H9 (cell line): ENCODE results near the gene MGAT4B. TPM values are rescaled to one million over a fixed set of nuclear protein-coding genes. Genes with fewer than 3 reads are reported as not detected.
A peak's percentile ranks its signal among the peaks of the same experiment; 100 is the strongest.

Experiments
- DNase-seq: peaks from one replicate; pipeline ENCODE4 v3.0.0-alpha.2; 2017
- H2AFZ ChIP-seq: one replicate; pipeline ENCODE4 v1.6.1; 2013; ENCODE audit warnings: mild to moderate bottlenecking, low read length, control low read depth, moderate library complexity
- H2AK5ac ChIP-seq: 2 replicates; pipeline ENCODE4 v1.6.1; 2013; ENCODE audit warnings: low read length, control low read depth, mixed read lengths; ENCODE audit not compliant: insufficient read length
- H2BK120ac ChIP-seq: one replicate; pipeline ENCODE4 v1.6.1; 2013; ENCODE audit warnings: low read depth, mild to moderate bottlenecking, low read length, control low read depth, inconsistent platforms; ENCODE audit not compliant: poor library complexity, severe bottlenecking
- H2BK12ac ChIP-seq: 2 replicates; pipeline ENCODE4 v1.6.1; 2013; ENCODE audit warnings: low read length, control low read depth, mixed read lengths, low read depth; ENCODE audit not compliant: insufficient read length
- H2BK15ac ChIP-seq: 2 replicates; pipeline ENCODE4 v1.6.1; 2013; ENCODE audit warnings: low read depth, low read length, control low read depth
- H2BK20ac ChIP-seq: one replicate; pipeline ENCODE4 v1.6.1; 2013; ENCODE audit warnings: low read depth, mild to moderate bottlenecking, low read length, control low read depth, inconsistent platforms; ENCODE audit not compliant: poor library complexity, severe bottlenecking
- H2BK5ac ChIP-seq: 2 replicates; pipeline ENCODE4 v1.6.1; 2013; ENCODE audit warnings: low read length, control low read depth, mixed read lengths; ENCODE audit not compliant: insufficient read length
- H3K14ac ChIP-seq: 2 replicates; pipeline ENCODE4 v1.6.1; 2013; ENCODE audit warnings: low read length, control low read depth; ENCODE audit not compliant: insufficient read depth
- H3K18ac ChIP-seq: 2 replicates; pipeline ENCODE4 v1.6.1; 2013; ENCODE audit warnings: low read depth, mild to moderate bottlenecking, mixed read lengths, low read length, control low read depth; ENCODE audit not compliant: insufficient read length
- H3K23ac ChIP-seq: 2 replicates; pipeline ENCODE4 v1.6.1; 2013; ENCODE audit warnings: low read length, control low read depth, mixed read lengths, low read depth; ENCODE audit not compliant: insufficient read length
- H3K23me2 ChIP-seq: 2 replicates; pipeline ENCODE4 v1.6.1; 2013; ENCODE audit warnings: low read depth, mild to moderate bottlenecking, mixed read lengths, low read length, control low read depth; ENCODE audit not compliant: insufficient read length, poor library complexity, severe bottlenecking
- H3K27ac ChIP-seq: 2 replicates; pipeline ENCODE4 v1.5.1; 2013; ENCODE audit warnings: low read length, control low read depth, mixed read lengths, low read depth; ENCODE audit not compliant: insufficient read length
- H3K27me3 ChIP-seq: 2 replicates; pipeline ENCODE4 v1.6.1; 2013; ENCODE audit warnings: low read length, control low read depth, inconsistent platforms; ENCODE audit not compliant: insufficient read depth
- H3K4ac ChIP-seq: 2 replicates; pipeline ENCODE4 v1.6.1; 2013; ENCODE audit warnings: low read depth, mild to moderate bottlenecking, control low read depth, inconsistent platforms, low read length, moderate library complexity
- H3K4me1 ChIP-seq: 2 replicates; pipeline ENCODE4 v1.6.1; 2013; ENCODE audit warnings: low read length, control low read depth, inconsistent platforms; ENCODE audit not compliant: insufficient read depth
- H3K4me2 ChIP-seq: 2 replicates; pipeline ENCODE4 v1.6.1; 2013; ENCODE audit warnings: low read length, control low read depth, mixed read lengths; ENCODE audit not compliant: insufficient read length, insufficient read depth
- H3K56ac ChIP-seq: 2 replicates; pipeline ENCODE4 v1.6.1; 2013; ENCODE audit warnings: low read depth, mild to moderate bottlenecking, mixed read lengths, low read length, control low read depth; ENCODE audit not compliant: insufficient read length
- H3K79me1 ChIP-seq: 2 replicates; pipeline ENCODE4 v1.6.1; 2013; ENCODE audit warnings: low read depth, mild to moderate bottlenecking, moderate library complexity, low read length, control low read depth, inconsistent platforms; ENCODE audit not compliant: insufficient read depth, poor library complexity, severe bottlenecking
- H3K79me2 ChIP-seq: 2 replicates; pipeline ENCODE4 v1.6.1; 2013; ENCODE audit warnings: low read length, control low read depth, inconsistent platforms; ENCODE audit not compliant: insufficient read depth
- H3K9ac ChIP-seq: 2 replicates; pipeline ENCODE4 v1.6.1; 2013; ENCODE audit warnings: low read length, control low read depth, mixed read lengths; ENCODE audit not compliant: insufficient read length; ENCODE audit errors: extremely low read depth
- H3K9me3 ChIP-seq: one replicate; pipeline ENCODE4 v1.6.1; 2013; ENCODE audit warnings: low read depth, low read length, inconsistent platforms; ENCODE audit not compliant: control insufficient read depth
- H3T11ph ChIP-seq: one replicate; pipeline ENCODE4 v1.6.1; 2013; ENCODE audit warnings: mild to moderate bottlenecking, low read length, control low read depth, inconsistent platforms
- H4K20me1 ChIP-seq: one replicate; pipeline ENCODE4 v1.6.1; 2013; ENCODE audit not compliant: control insufficient read depth, insufficient read length, insufficient read depth
- H4K5ac ChIP-seq: 2 replicates; pipeline ENCODE4 v1.6.1; 2013; ENCODE audit warnings: low read depth, mild to moderate bottlenecking, mixed read lengths, low read length, control low read depth; ENCODE audit not compliant: insufficient read length
- H4K8ac ChIP-seq: replicated peaks from 2 replicates; pipeline ENCODE4 v1.6.1; 2013; ENCODE audit warnings: low read length, control low read depth, mixed read lengths, low read depth; ENCODE audit not compliant: insufficient read length
- H4K91ac ChIP-seq: 2 replicates; pipeline ENCODE4 v1.6.1; 2013; ENCODE audit warnings: low read depth, mild to moderate bottlenecking, moderate library complexity, mixed read lengths, low read length, control low read depth; ENCODE audit not compliant: insufficient read length
- H3K27ac Mint-ChIP-seq, 3 experiments: 2 replicates in 2 of 3; 3 replicates in 1 of 3; pipeline ENCODE4 v1.8.0; 2020 to 2021; ENCODE audit warnings: mixed read lengths in 3 of 3, mild to moderate bottlenecking in 1 of 3, moderate library complexity in 1 of 3
- H3K27me3 Mint-ChIP-seq: 2 replicates; pipeline ENCODE4 v1.8.0; 2021; ENCODE audit warnings: low read depth, mild to moderate bottlenecking, moderate library complexity, mixed read lengths
- H3K36me3 Mint-ChIP-seq, 3 experiments: 2 replicates in 2 of 3; 3 replicates in 1 of 3; pipeline ENCODE4 v1.8.0; 2020 to 2021; ENCODE audit warnings: low read depth in 3 of 3, mixed read lengths in 3 of 3; ENCODE audit not compliant: insufficient read depth in 1 of 3
- H3K4me1 Mint-ChIP-seq, 2 experiments: 2 replicates each; pipeline ENCODE4 v1.8.0; 2020; ENCODE audit warnings: mixed read lengths in 2 of 2
- H3K4me3 Mint-ChIP-seq, 2 experiments: 2 replicates in 1 of 2; 3 replicates in 1 of 2; pipeline ENCODE4 v1.8.0; 2020 to 2021; ENCODE audit warnings: mild to moderate bottlenecking in 2 of 2, mixed read lengths in 2 of 2, moderate library complexity in 1 of 2
- H3K9me3 Mint-ChIP-seq, 2 experiments: 2 replicates in 1 of 2; 3 replicates in 1 of 2; pipeline ENCODE4 v1.8.0; 2020; ENCODE audit warnings: mild to moderate bottlenecking in 2 of 2, mixed read lengths in 2 of 2, moderate library complexity in 1 of 2
- CTCF ChIP-seq: fragments of 200-600 bp; sonication (generic); conservative IDR thresholded peaks from 3 replicates; pipeline ENCODE4 v1.8.0; 2021; ENCODE audit warnings: antibody characterized with exemption, mild to moderate bottlenecking
- WGBS: extraction: QIAGEN DNeasy Blood & Tissue Kit; methylation state at CpG from one replicate; pipeline ENCODE4 v1.1.7; 2013; ENCODE audit warnings: missing lambda C conversion rate, low lambda C conversion rate, mixed read lengths; ENCODE audit not compliant: insufficient read length; ENCODE audit errors: extremely low coverage; 5-methylcytosine and 5-hydroxymethylcytosine counted together
- long read RNA-seq: library from polyadenylated mRNA; unstranded; transcript quantifications from one replicate; pipeline ENCODE4 v2.0.0, GENCODE V29; 2020
- total RNA-seq: library from RNA; stranded (reverse); gene quantifications from 2 replicates; pipeline ENCODE4 v1.2.1, GENCODE V29; 2021

MGAT4B gene
- total RNA-seq = 140 and 147 TPM in 2 replicates
- long read RNA-seq, partial matches to known transcripts = 1 of 1 reads
- long read RNA-seq, other reads (novel, unspliced or antisense) = 0 of 1 reads

GRCh38 chr5:179806250-179807048, at the start of gene MGAT4B:
TSS of gene MGAT4B (minus strand) at chr5:179806866. CDS start at chr5:179806583, 283 bp downstream.
- H3K4me3 Mint-ChIP-seq = peak within 1 kb of the TSS; percentile 78 to 87
- Histone ChIP-seq H3K79me1 (peaks cover 5% of the 10 kb centered on the region), H3K9me3 (no peaks in the 10 kb centered on the region), H2BK15ac (no peak within 1 kb of the TSS), H2AK5ac (no peak within 1 kb of the TSS), H2BK12ac (no peak within 1 kb of the TSS), H3K14ac (peak within 1 kb of the TSS; percentile 84), H2BK120ac (no peak within 1 kb of the TSS), H3K27me3 (no peaks in the 10 kb centered on the region), H3K27ac (no peak within 1 kb of the TSS), H3K79me2 (no peaks in the 10 kb centered on the region; the same call in 1 of the 2 replicates), H4K20me1 (no peaks in the 10 kb centered on the region), H3K56ac (no peak within 1 kb of the TSS), H3K4ac (no peak within 1 kb of the TSS), H4K8ac (no peak within 1 kb of the TSS), H2AFZ (no peak within 1 kb of the TSS), H3K23me2 (peaks cover 5% of the 10 kb centered on the region), H3K18ac (peak within 1 kb of the TSS; percentile 52), H4K91ac (no peak within 1 kb of the TSS), H2BK20ac (no peak within 1 kb of the TSS), H2BK5ac (no peak within 1 kb of the TSS), H3K9ac (peak within 1 kb of the TSS; percentile 49), H3K4me2 (peak within 1 kb of the TSS; percentile 51), H4K5ac (no peak within 1 kb of the TSS), H3K4me1 (no peaks in the 10 kb centered on the region), H3K23ac (no peak within 1 kb of the TSS), H3T11ph (no peak within 1 kb of the TSS)
- H3K27ac Mint-ChIP-seq = no peak within 1 kb of the TSS
- H3K4me1 Mint-ChIP-seq = peaks cover 30 to 38% of the 10 kb centered on the region in 2 experiments
- H3K27me3 Mint-ChIP-seq = no peaks in the 10 kb centered on the region
- DNase-seq = peak; percentile 64
- peaks cover 5 to 13% (median 10%) of the 10 kb centered on the region in 3 experiments; a peak in 6 of 7 replicates for H3K36me3 Mint-ChIP-seq
- H3K9me3 Mint-ChIP-seq = no peaks in the 10 kb centered on the region; a peak in 1 of 5 replicates
- TF ChIP-seq CTCF = no peak
- no CpG with 5 or more reads among the region's 108 CpGs for WGBS
